Upper lobe of left lung (tissue), 6 donors: ENCODE measurements around the gene PRKAR1B. TPM values are rescaled to one million over a fixed set of nuclear protein-coding genes. Genes with fewer than 3 reads are reported as not detected.
A peak's percentile ranks its signal among the peaks of the same experiment; 100 is the strongest.

Source experiments
- ATAC-seq, 2 donors: fragments of 200-7000 bp; cut with Tn5 transposase; one replicate each; pipeline ENCODE4 v1.9.1; 2022; ENCODE audit warnings: mild to moderate bottlenecking in 2 of 2, moderate library complexity in 2 of 2; ENCODE audit not compliant: low FRiP score in 2 of 2
- DNase-seq, 2 donors: peaks; one replicate each; pipeline ENCODE4 v3.0.0-alpha.2; 2019 to 2020
- H3K27ac ChIP-seq, 4 donors: fragments of 200-600 bp; sonication (generic); one replicate each; pipeline ENCODE4 v1.5.1; 2016 to 2019
- H3K27me3 ChIP-seq, 4 donors: fragments of 200-600 bp; sonication (generic); one replicate each; pipeline ENCODE4 v1.5.1; 2017 to 2019
- H3K36me3 ChIP-seq, 4 donors: fragments of 200-600 bp; sonication (generic); one replicate each; pipeline ENCODE4 v1.5.1; 2016 to 2019
- H3K4me1 ChIP-seq, 4 donors: fragments of 200-600 bp; sonication (generic); one replicate each; pipeline ENCODE4 v1.5.1; 2018 to 2019
- H3K4me3 ChIP-seq, 4 donors: fragments of 200-600 bp; sonication (generic); one replicate each; pipeline ENCODE4 v1.5.1; 2017 to 2019; ENCODE audit warnings: mild to moderate bottlenecking in 2 of 4, moderate library complexity in 1 of 4
- H3K9me3 ChIP-seq, 4 donors: fragments of 200-600 bp; sonication (generic); one replicate each; pipeline ENCODE4 v1.5.1; 2018 to 2019
- CTCF ChIP-seq, 6 experiments: fragments of 450-650 bp in 4 of 6; fragments of 200-600 bp in 2 of 6; sonication (generic) in 2 of 6; IDR thresholded peaks; one replicate each; pipeline ENCODE4 v1.5.1; 2016 to 2019; ENCODE audit warnings: antibody characterized with exemption in 6 of 6
- EP300 ChIP-seq, 4 donors: sonication (generic); formaldehyde crosslinking; IDR thresholded peaks; one replicate each; pipeline ENCODE4 v1.5.1; 2017; ENCODE audit warnings: antibody characterized with exemption in 4 of 4, control low read depth in 2 of 4
- POLR2A ChIP-seq, 4 donors: fragments of 450-650 bp; IDR thresholded peaks; one replicate each; pipeline ENCODE4 v1.5.1; 2016 to 2017; ENCODE audit warnings: antibody characterized with exemption in 4 of 4, mild to moderate bottlenecking in 2 of 4
- POLR2AphosphoS5 ChIP-seq, 2 donors: sonication (generic); formaldehyde crosslinking; IDR thresholded peaks; one replicate each; pipeline ENCODE4 v1.5.1; 2017; ENCODE audit warnings: antibody characterized with exemption in 2 of 2
- WGBS, 2 donors: methylation state at CpG; one replicate each; pipeline ENCODE4 v1.1.5; 2017 to 2018; 5-methylcytosine and 5-hydroxymethylcytosine counted together
- total RNA-seq, 6 donors: library from RNA; depleted of rRNA in 4 of 6; stranded (reverse); fragments of >200 nt in 4 of 6; gene quantifications; one replicate each; pipeline versions ENCODE4 v1.1.0 to v1.2.1, GENCODE V29; 2016 to 2021
- donor health status: DM: no; HTN: no; CAD: no; lungs with moderate emphysema.
- donor health status: DM: no; HTN: yes; CAD: no; lungs with severe emphysema.

Gene PRKAR1B
- total RNA-seq, 6 donors from 2014 or later, result 10.3 to 24.4 (median 20.9) TPM

- no peak for ATAC-seq
- Histone ChIP-seq H3K27me3 (peaks cover 0 to 10% (median 4%) of the 10 kb centered on the region in 4 donors), H3K9me3 (no peaks in the 10 kb centered on the region), H3K4me1 (peaks cover 0 to 20% (median 4%) of the 10 kb centered on the region in 4 donors), H3K27ac (no peak overlapping the region), H3K36me3 (no peaks in the 10 kb centered on the region), H3K4me3 (no peak overlapping the region)
- TF ChIP-seq POLR2A (IDR thresholded peaks at IDR 0.05), result no peak
- no peak for TF ChIP-seq CTCF (IDR thresholded peaks at IDR 0.05)
- TF ChIP-seq EP300 (IDR thresholded peaks at IDR 0.05), result no peak
- TF ChIP-seq POLR2AphosphoS5 (IDR thresholded peaks at IDR 0.05), result no peak
- no peak for DNase-seq
- WGBS, 2 donors, result 87 to 96% methylated on average over 15 to 16 of the region's 16 CpGs
Measured at GRCh38 chr7:713488-714230, 13.4 kb downstream of the PRKAR1B start.

- DNase-seq (peak in 1 of 2 donors; percentile 48), ATAC-seq (no peak)
- Histone ChIP-seq H3K9me3 (no peaks in the 10 kb centered on the region), H3K27me3 (peaks cover 0 to 10% (median 4%) of the 10 kb centered on the region in 4 donors), H3K4me1 (peaks cover 0 to 20% (median 4%) of the 10 kb centered on the region in 4 donors), H3K27ac (no peak overlapping the region), H3K4me3 (no peak overlapping the region), H3K36me3 (no peaks in the 10 kb centered on the region)
- no peak for TF ChIP-seq CTCF (IDR thresholded peaks at IDR 0.05)
- no peak for TF ChIP-seq EP300 (IDR thresholded peaks at IDR 0.05)
- no peak for TF ChIP-seq POLR2A (IDR thresholded peaks at IDR 0.05)
- TF ChIP-seq POLR2AphosphoS5 (IDR thresholded peaks at IDR 0.05), result no peak
- WGBS, 2 donors, result 80 to 86% methylated on average over 7 to 9 of the region's 9 CpGs
Measured at GRCh38 chr7:713139-713457, 14.0 kb downstream of the PRKAR1B start.

GRCh38 chr7:712381-713138 is 14.5 kb downstream of the PRKAR1B start:
- Histone ChIP-seq H3K27me3 (peaks cover 0 to 10% (median 4%) of the 10 kb centered on the region in 4 donors), H3K4me3 (peak overlapping the region in 3 of 4 donors; percentile 59 to 65 (median 62)), H3K4me1 (peaks cover 0 to 20% (median 4%) of the 10 kb centered on the region in 4 donors), H3K36me3 (no peaks in the 10 kb centered on the region), H3K9me3 (no peaks in the 10 kb centered on the region), H3K27ac (peak overlapping the region in 3 of 4 donors; percentile 74 to 85 (median 84))
- ATAC-seq (no peak), DNase-seq (peak in 1 of 2 donors; percentile 83)
- 27 to 84% methylated on average over 7 to 30 of the region's 74 CpGs for WGBS, 2 donors
- TF ChIP-seq POLR2AphosphoS5 (IDR thresholded peaks at IDR 0.05) (no peak), CTCF (IDR thresholded peaks at IDR 0.05) (no peak), POLR2A (IDR thresholded peaks at IDR 0.05) (no peak), EP300 (IDR thresholded peaks at IDR 0.05) (no peak)

GRCh38 chr7:711922-712380 is 15.1 kb downstream of the PRKAR1B start:
- WGBS, 2 donors, result 0 to 5% methylated on average over 4 to 9 of the region's 44 CpGs
- H3K4me3 ChIP-seq, result peak overlapping the region; percentile 28 to 65 (median 60)
- H3K36me3 ChIP-seq, result no peaks in the 10 kb centered on the region
- peaks cover 0 to 10% (median 4%) of the 10 kb centered on the region in 4 donors for H3K27me3 ChIP-seq
- ATAC-seq, result no peak
- H3K9me3 ChIP-seq, result no peaks in the 10 kb centered on the region
- peak overlapping the region; percentile 34 to 85 (median 79) for H3K27ac ChIP-seq
- TF ChIP-seq EP300 (IDR thresholded peaks at IDR 0.05), result no peak
- no peak for TF ChIP-seq POLR2AphosphoS5 (IDR thresholded peaks at IDR 0.05)
- no peak for TF ChIP-seq POLR2A (IDR thresholded peaks at IDR 0.05)
- TF ChIP-seq CTCF (IDR thresholded peaks at IDR 0.05), result no peak
- peak in 1 of 2 donors; percentile 83 for DNase-seq
- peaks cover 3 to 24% (median 4%) of the 10 kb centered on the region in 4 donors for H3K4me1 ChIP-seq
